Spleen (tissue), 7 donors: ENCODE measurements around the gene CAPN9.

ENCODE experiments used
- CTCF ChIP-seq, 11 experiments: fragments of 200-600 bp in 7 of 11; fragments of 450-650 bp in 4 of 11; sonication (generic) in 4 of 11; IDR thresholded peaks in 8 of 11; conservative IDR thresholded peaks in 3 of 11; 1 replicate in 7 of 11; 2 replicates in 4 of 11; pipeline versions ENCODE4 v1.4.0 to v1.8.0; 2016 to 2021; ENCODE audit warnings: antibody characterized with exemption in 11 of 11, inconsistent platforms in 4 of 11, mild to moderate bottlenecking in 1 of 11
- POLR2A ChIP-seq, 3 donors: fragments of 450-650 bp; IDR thresholded peaks; one replicate each; pipeline ENCODE4 v1.5.1; 2017; ENCODE audit warnings: antibody characterized with exemption in 3 of 3, mild to moderate bottlenecking in 1 of 3
- donor health status: DM: no; HTN: no; CAD: no; lungs with moderate emphysema.
- donor health status: DM: no; HTN: no; CAD: no.
- donor health status: DM: no; HTN: no; CAD: no.

GRCh38 chr1:230715510-230715909 is 31.7 kb upstream of the CAPN9 start:
- no peak for TF ChIP-seq CTCF (IDR thresholded peaks at IDR 0.05 in 8 of 11, conservative IDR thresholded peaks at IDR 0.05 in 3 of 11)
- TF ChIP-seq POLR2A (IDR thresholded peaks at IDR 0.05) = no peak
